Liver (tissue), 9 donors: ENCODE data around the gene PPIE. TPM values are rescaled to one million over a fixed set of nuclear protein-coding genes. Genes with fewer than 3 reads are reported as not detected.

Experiments used
- DNase-seq: peaks from one replicate; pipeline ENCODE4 v3.0.0-alpha.2; 2017; ENCODE audit warnings: low spot score
- H3K27ac ChIP-seq, 2 donors: one replicate each; pipeline ENCODE4 v1.7.0; 2013; ENCODE audit warnings: inconsistent platforms in 2 of 2, low read length in 2 of 2, control low read depth in 1 of 2, low read depth in 1 of 2, mild to moderate bottlenecking in 1 of 2
- H3K27me3 ChIP-seq, 4 donors: one replicate each; pipeline versions ENCODE4 v1.6.1 to v1.7.0; 2013; ENCODE audit warnings: low read length in 3 of 4, inconsistent platforms in 1 of 4, mild to moderate bottlenecking in 1 of 4, moderate library complexity in 1 of 4; ENCODE audit not compliant: control insufficient read depth in 4 of 4, insufficient read depth in 4 of 4
- H3K36me3 ChIP-seq, 4 donors: one replicate each; pipeline versions ENCODE4 v1.6.1 to v1.7.0; 2013; ENCODE audit warnings: low read length in 3 of 4, mild to moderate bottlenecking in 3 of 4, low read depth in 1 of 4, moderate library complexity in 1 of 4; ENCODE audit not compliant: control insufficient read depth in 4 of 4, insufficient read depth in 3 of 4
- H3K4me1 ChIP-seq, 4 donors: one replicate each; pipeline versions ENCODE4 v1.6.1 to v1.7.0; 2013; ENCODE audit warnings: low read length in 3 of 4, mild to moderate bottlenecking in 3 of 4, moderate library complexity in 1 of 4; ENCODE audit not compliant: control insufficient read depth in 4 of 4, insufficient read depth in 4 of 4
- H3K4me3 ChIP-seq, 3 donors: one replicate each; pipeline versions ENCODE4 v1.6.1 to v1.7.0; 2013; ENCODE audit warnings: low read length in 3 of 3, control low read depth in 1 of 3, low read depth in 1 of 3, mild to moderate bottlenecking in 1 of 3
- H3K9ac ChIP-seq, 2 donors: one replicate each; pipeline ENCODE4 v1.7.0; 2013; ENCODE audit warnings: low read length in 2 of 2, mild to moderate bottlenecking in 2 of 2, moderate library complexity in 2 of 2, control low read depth in 1 of 2, low read depth in 1 of 2
- H3K9me3 ChIP-seq, 4 donors: one replicate each; pipeline versions ENCODE4 v1.6.1 to v1.7.0; 2013; ENCODE audit warnings: low read length in 3 of 4; ENCODE audit not compliant: control insufficient read depth in 4 of 4
- ATF3 ChIP-seq: IDR thresholded peaks from 2 replicates; pipeline ENCODE4 v1.6.1; 2016; ENCODE audit warnings: antibody characterized with exemption
- EGR1 ChIP-seq, 2 donors: IDR thresholded peaks; 2 replicates each; pipeline ENCODE4 v1.6.1; 2016 to 2018; ENCODE audit warnings: antibody characterized with exemption in 2 of 2, low read depth in 2 of 2
- FOXA1 ChIP-seq: IDR thresholded peaks from 2 replicates; pipeline ENCODE4 v1.6.1; 2016; ENCODE audit warnings: antibody characterized with exemption
- FOXA2 ChIP-seq: IDR thresholded peaks from 2 replicates; pipeline ENCODE4 v1.6.1; 2016; ENCODE audit warnings: antibody characterized with exemption
- HNF4G ChIP-seq: IDR thresholded peaks from 2 replicates; pipeline ENCODE4 v1.6.1; 2016; ENCODE audit warnings: antibody characterized with exemption
- JUND ChIP-seq, 2 donors: IDR thresholded peaks; 2 replicates each; pipeline ENCODE4 v1.6.1; 2016; ENCODE audit warnings: antibody characterized with exemption in 2 of 2
- MAX ChIP-seq: IDR thresholded peaks from 2 replicates; pipeline ENCODE4 v1.6.1; 2016; ENCODE audit warnings: antibody characterized with exemption
- NR2F2 ChIP-seq: IDR thresholded peaks from 2 replicates; pipeline ENCODE4 v1.6.1; 2016; ENCODE audit warnings: antibody characterized with exemption
- RAD21 ChIP-seq, 2 donors: IDR thresholded peaks; 2 replicates each; pipeline ENCODE4 v1.6.1; 2016; ENCODE audit warnings: antibody characterized with exemption in 2 of 2, mild to moderate bottlenecking in 2 of 2
- RXRA ChIP-seq, 2 donors: IDR thresholded peaks; 2 replicates each; pipeline ENCODE4 v1.6.1; 2017 to 2018; ENCODE audit warnings: antibody characterized with exemption in 2 of 2, mild to moderate bottlenecking in 1 of 2
- SP1 ChIP-seq: IDR thresholded peaks from 2 replicates; pipeline ENCODE4 v1.6.1; 2018; ENCODE audit warnings: antibody characterized with exemption, mild to moderate bottlenecking
- TAF1 ChIP-seq: conservative IDR thresholded peaks from 2 replicates; pipeline ENCODE4 v1.6.1; 2016; ENCODE audit warnings: antibody characterized with exemption, mild to moderate bottlenecking
- YY1 ChIP-seq: IDR thresholded peaks from 2 replicates; pipeline ENCODE4 v1.6.1; 2016; ENCODE audit warnings: antibody characterized with exemption, mild to moderate bottlenecking
- WGBS: extraction: QIAGEN DNeasy Blood & Tissue Kit; methylation state at CpG from one replicate; pipeline ENCODE4 v1.1.7; 2013; 5-methylcytosine and 5-hydroxymethylcytosine counted together
- polyA plus RNA-seq, 2 donors: library from polyadenylated mRNA; stranded (reverse) in 1 of 2; unstranded in 1 of 2; fragments of 200-250 nt in 1 of 2; fragments of >200 nt in 1 of 2; fragmentation: Nextera tagmentation in 1 of 2; extraction: Ambion mirVana in 1 of 2; gene quantifications; one replicate each; pipeline versions ENCODE4 v1.2.1 to v1.2.3, GENCODE V29; 2013 to 2015
- total RNA-seq, 2 donors: library from RNA; depleted of rRNA; stranded (reverse); fragments of >200 nt; gene quantifications; one replicate each; pipeline ENCODE4 v1.2.3, GENCODE V29; 2014
- TF ChIP-seq, protein P1 (sequence below): IDR thresholded peaks from 2 replicates; pipeline ENCODE4 v1.6.1; 2016; ENCODE audit warnings: antibody characterized with exemption, mild to moderate bottlenecking
- TF ChIP-seq, protein P2 (sequence below): fragments of 150-350 bp; IDR thresholded peaks from 2 replicates; pipeline ENCODE4 v1.5.1; 2017; ENCODE audit warnings: improper control_type of control experiment, low read depth, low read length; ENCODE audit not compliant: missing input control
- donor health status: healthy.
- donor health status: healthy.
- donor health status: healthy.
- donor health status: healthy.
- donor health status: healthy.

The PPIE gene
- total and polyA plus RNA-seq, 4 donors = 15.5 to 23.6 (median 19.2) TPM

- Histone ChIP-seq H3K36me3 (no peaks in the 10 kb centered on the region), H3K27ac (no peak overlapping the region), H3K27me3 (no peaks in the 10 kb centered on the region), H3K9me3 (no peaks in the 10 kb centered on the region), H3K4me1 (peaks cover 0 to 5% (median 0%) of the 10 kb centered on the region in 4 donors), H3K9ac (no peak overlapping the region), H3K4me3 (no peak overlapping the region)
- no peak for TF ChIP-seq ATF3
- TF ChIP-seq FOXA2 = no peak
- TF ChIP-seq JUND (IDR thresholded peaks at IDR 0.05) = no peak
- TF ChIP-seq RAD21 (IDR thresholded peaks at IDR 0.05) = no peak
- TF ChIP-seq NR2F2 = no peak
- no peak for DNase-seq
- 81% methylated on average over 3 of the region's 3 CpGs for WGBS
These were observed 39.3 kb upstream of the PPIE start for GRCh38 chr1:39699419-39699818.

DNA sequence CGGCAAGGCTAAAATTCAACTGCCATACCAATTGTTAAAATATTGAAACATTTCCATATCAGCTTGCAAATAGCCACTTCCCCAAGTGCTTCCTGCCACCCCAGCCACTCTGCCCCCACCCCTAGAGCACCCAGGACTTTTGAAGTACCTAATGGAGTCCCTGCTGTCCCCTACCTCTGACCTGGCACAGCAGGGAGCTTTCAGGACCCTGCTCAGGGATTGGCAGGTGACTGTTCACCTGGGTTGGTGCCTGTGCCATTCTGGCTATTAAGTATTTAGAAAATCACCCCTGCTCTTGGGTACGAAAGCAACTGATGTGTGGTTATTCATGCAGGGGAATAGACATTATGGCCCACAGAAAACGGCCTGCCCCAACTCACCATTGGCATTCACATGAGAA, 38.3 kb upstream of the PPIE start:
- Histone ChIP-seq H3K4me1 (peaks cover 0 to 5% (median 0%) of the 10 kb centered on the region in 4 donors), H3K36me3 (no peaks in the 10 kb centered on the region), H3K27me3 (no peaks in the 10 kb centered on the region), H3K4me3 (no peak overlapping the region), H3K27ac (no peak overlapping the region), H3K9ac (no peak overlapping the region), H3K9me3 (no peaks in the 10 kb centered on the region)
- DNase-seq = no peak
- WGBS = 90% methylated on average over 3 of the region's 3 CpGs
- no peak for TF ChIP-seq SP1
- TF ChIP-seq EGR1 (IDR thresholded peaks at IDR 0.05; ENCODE audit: low read depth in 2 of 2) = no peak
- TF ChIP-seq ATF3 = no peak
- TF ChIP-seq NR2F2 = no peak
- TF ChIP-seq YY1 = no peak
- TF ChIP-seq, protein P1, sequence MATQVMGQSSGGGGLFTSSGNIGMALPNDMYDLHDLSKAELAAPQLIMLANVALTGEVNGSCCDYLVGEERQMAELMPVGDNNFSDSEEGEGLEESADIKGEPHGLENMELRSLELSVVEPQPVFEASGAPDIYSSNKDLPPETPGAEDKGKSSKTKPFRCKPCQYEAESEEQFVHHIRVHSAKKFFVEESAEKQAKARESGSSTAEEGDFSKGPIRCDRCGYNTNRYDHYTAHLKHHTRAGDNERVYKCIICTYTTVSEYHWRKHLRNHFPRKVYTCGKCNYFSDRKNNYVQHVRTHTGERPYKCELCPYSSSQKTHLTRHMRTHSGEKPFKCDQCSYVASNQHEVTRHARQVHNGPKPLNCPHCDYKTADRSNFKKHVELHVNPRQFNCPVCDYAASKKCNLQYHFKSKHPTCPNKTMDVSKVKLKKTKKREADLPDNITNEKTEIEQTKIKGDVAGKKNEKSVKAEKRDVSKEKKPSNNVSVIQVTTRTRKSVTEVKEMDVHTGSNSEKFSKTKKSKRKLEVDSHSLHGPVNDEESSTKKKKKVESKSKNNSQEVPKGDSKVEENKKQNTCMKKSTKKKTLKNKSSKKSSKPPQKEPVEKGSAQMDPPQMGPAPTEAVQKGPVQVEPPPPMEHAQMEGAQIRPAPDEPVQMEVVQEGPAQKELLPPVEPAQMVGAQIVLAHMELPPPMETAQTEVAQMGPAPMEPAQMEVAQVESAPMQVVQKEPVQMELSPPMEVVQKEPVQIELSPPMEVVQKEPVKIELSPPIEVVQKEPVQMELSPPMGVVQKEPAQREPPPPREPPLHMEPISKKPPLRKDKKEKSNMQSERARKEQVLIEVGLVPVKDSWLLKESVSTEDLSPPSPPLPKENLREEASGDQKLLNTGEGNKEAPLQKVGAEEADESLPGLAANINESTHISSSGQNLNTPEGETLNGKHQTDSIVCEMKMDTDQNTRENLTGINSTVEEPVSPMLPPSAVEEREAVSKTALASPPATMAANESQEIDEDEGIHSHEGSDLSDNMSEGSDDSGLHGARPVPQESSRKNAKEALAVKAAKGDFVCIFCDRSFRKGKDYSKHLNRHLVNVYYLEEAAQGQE = no peak
- TF ChIP-seq HNF4G = no peak
- TF ChIP-seq RXRA (IDR thresholded peaks at IDR 0.05) = no peak
- no peak for TF ChIP-seq JUND (IDR thresholded peaks at IDR 0.05)
- TF ChIP-seq MAX = no peak
- TF ChIP-seq, protein P2, sequence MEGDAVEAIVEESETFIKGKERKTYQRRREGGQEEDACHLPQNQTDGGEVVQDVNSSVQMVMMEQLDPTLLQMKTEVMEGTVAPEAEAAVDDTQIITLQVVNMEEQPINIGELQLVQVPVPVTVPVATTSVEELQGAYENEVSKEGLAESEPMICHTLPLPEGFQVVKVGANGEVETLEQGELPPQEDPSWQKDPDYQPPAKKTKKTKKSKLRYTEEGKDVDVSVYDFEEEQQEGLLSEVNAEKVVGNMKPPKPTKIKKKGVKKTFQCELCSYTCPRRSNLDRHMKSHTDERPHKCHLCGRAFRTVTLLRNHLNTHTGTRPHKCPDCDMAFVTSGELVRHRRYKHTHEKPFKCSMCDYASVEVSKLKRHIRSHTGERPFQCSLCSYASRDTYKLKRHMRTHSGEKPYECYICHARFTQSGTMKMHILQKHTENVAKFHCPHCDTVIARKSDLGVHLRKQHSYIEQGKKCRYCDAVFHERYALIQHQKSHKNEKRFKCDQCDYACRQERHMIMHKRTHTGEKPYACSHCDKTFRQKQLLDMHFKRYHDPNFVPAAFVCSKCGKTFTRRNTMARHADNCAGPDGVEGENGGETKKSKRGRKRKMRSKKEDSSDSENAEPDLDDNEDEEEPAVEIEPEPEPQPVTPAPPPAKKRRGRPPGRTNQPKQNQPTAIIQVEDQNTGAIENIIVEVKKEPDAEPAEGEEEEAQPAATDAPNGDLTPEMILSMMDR = no peak
- no peak for TF ChIP-seq FOXA1
- no peak for TF ChIP-seq TAF1
